IMR-90 (cell line): ENCODE measurements around the gene PIK3CA. TPM values are rescaled to one million over a fixed set of nuclear protein-coding genes. Genes with fewer than 3 reads are reported as not detected.

Experiments
- ATAC-seq: fragments of 200-7000 bp; cut with Tn5 transposase; 2 replicates; pipeline ENCODE4 v1.9.1; 2020; ENCODE audit warnings: low read depth, mild to moderate bottlenecking, moderate library complexity
- BruUV-seq: library from RNA; stranded (reverse); fragments of 400-500 nt; replicated peaks from 2 replicates; lab custom pipeline; 2021; lab: Mats Ljungman, UMichigan
- CTCF ChIA-PET: fragments of 300-600 bp; formaldehyde crosslinking; extraction: SDS; loops from one replicate; lab custom pipeline; 2021; ENCODE audit warnings: antibody characterized with exemption; lab: Yijun Ruan, JAX
- POLR2A ChIA-PET: fragments of 300-600 bp; sonication (Branson Sonifier 250); formaldehyde crosslinking; loops from one replicate; lab custom pipeline; 2022; ENCODE audit warnings: antibody characterized with exemption; ENCODE audit not compliant: unreplicated experiment; lab: Charles Lee
- DNase-seq: peaks from one replicate; pipeline ENCODE4 v3.0.0; 2013
- H2AFZ ChIP-seq: replicated peaks from 2 replicates; pipeline ENCODE3; 2013; ENCODE audit warnings: low read length, mild to moderate bottlenecking; ENCODE audit not compliant: poor library complexity
- H2AK5ac ChIP-seq: 2 replicates; pipeline ENCODE4 v1.6.1; 2013; ENCODE audit warnings: low read depth, low read length, inconsistent platforms
- H2AK9ac ChIP-seq: replicated peaks from 2 replicates; pipeline ENCODE3; 2013; ENCODE audit warnings: mild to moderate bottlenecking, low read depth, low read length, moderate library complexity; ENCODE audit not compliant: poor library complexity
- H2BK120ac ChIP-seq: 2 replicates; pipeline ENCODE4 v1.6.1; 2013; ENCODE audit warnings: low read depth, low read length, inconsistent platforms
- H2BK15ac ChIP-seq: 3 replicates; pipeline ENCODE4 v1.6.1; 2013; ENCODE audit warnings: low read depth, low read length, inconsistent platforms
- H2BK20ac ChIP-seq: 2 replicates; pipeline ENCODE4 v1.6.1; 2013; ENCODE audit warnings: low read depth, mild to moderate bottlenecking, inconsistent platforms, low read length, moderate library complexity
- H2BK5ac ChIP-seq: 2 replicates; pipeline ENCODE4 v1.6.1; 2013; ENCODE audit warnings: mild to moderate bottlenecking, low read depth, low read length, inconsistent platforms; ENCODE audit not compliant: poor library complexity, severe bottlenecking
- H3K14ac ChIP-seq: replicated peaks from 2 replicates; pipeline ENCODE4 v1.6.1; 2013; ENCODE audit warnings: low read depth, low read length, inconsistent platforms
- H3K18ac ChIP-seq: 2 replicates; pipeline ENCODE4 v1.6.1; 2013; ENCODE audit warnings: low read depth, low read length, control low read depth
- H3K23ac ChIP-seq: 2 replicates; pipeline ENCODE4 v1.6.1; 2013; ENCODE audit warnings: low read depth, low read length, inconsistent platforms
- H3K27ac ChIP-seq: 2 replicates; pipeline ENCODE4 v1.5.1; 2013; ENCODE audit warnings: mild to moderate bottlenecking, control low read depth, low read length; ENCODE audit not compliant: insufficient read depth
- H3K27me3 ChIP-seq: 2 replicates; pipeline ENCODE4 v1.6.1; 2013; ENCODE audit warnings: low read length; ENCODE audit not compliant: control insufficient read depth, insufficient read depth
- H3K36me3 ChIP-seq: 2 replicates; pipeline ENCODE4 v1.6.1; 2013; ENCODE audit warnings: low read length, mixed read lengths; ENCODE audit not compliant: control insufficient read depth, insufficient read depth
- H3K4ac ChIP-seq: 2 replicates; pipeline ENCODE4 v1.6.1; 2013; ENCODE audit warnings: low read depth, low read length, inconsistent platforms
- H3K4me1 ChIP-seq: 2 replicates; pipeline ENCODE4 v1.6.1; 2013; ENCODE audit warnings: low read length, mixed read lengths; ENCODE audit not compliant: control insufficient read depth, insufficient read depth
- H3K4me2 ChIP-seq: 2 replicates; pipeline ENCODE4 v1.6.1; 2013; ENCODE audit warnings: low read depth, mild to moderate bottlenecking, control low read depth, low read length, moderate library complexity
- H3K4me3 ChIP-seq: 2 replicates; pipeline ENCODE4 v1.5.1; 2013; ENCODE audit warnings: low read depth, mild to moderate bottlenecking, control low read depth, low read length, moderate library complexity; ENCODE audit not compliant: insufficient read depth
- H3K56ac ChIP-seq: 2 replicates; pipeline ENCODE4 v1.6.1; 2013; ENCODE audit warnings: low read length, inconsistent platforms; ENCODE audit not compliant: insufficient read depth; ENCODE audit errors: extremely low read depth
- H3K79me1 ChIP-seq, 2 experiments: 2 replicates each; pipeline ENCODE4 v1.6.1; 2013; ENCODE audit warnings: low read length in 2 of 2, inconsistent platforms in 1 of 2, low read depth in 1 of 2
- H3K9ac ChIP-seq: 2 replicates; pipeline ENCODE4 v1.6.1; 2013; ENCODE audit warnings: low read depth, low read length, control low read depth
- H3K9me1 ChIP-seq: 2 replicates; pipeline ENCODE4 v1.6.1; 2013; ENCODE audit warnings: low read length, inconsistent platforms; ENCODE audit not compliant: insufficient read depth
- H3K9me3 ChIP-seq: 2 replicates; pipeline ENCODE4 v1.6.1; 2013; ENCODE audit warnings: low read length; ENCODE audit not compliant: control insufficient read depth, insufficient read depth
- H4K20me1 ChIP-seq: 2 replicates; pipeline ENCODE4 v1.6.1; 2013; ENCODE audit warnings: low read length, inconsistent platforms; ENCODE audit not compliant: insufficient read depth
- H4K5ac ChIP-seq: 2 replicates; pipeline ENCODE4 v1.6.1; 2013; ENCODE audit warnings: mild to moderate bottlenecking, low read depth, low read length, control low read depth
- H4K8ac ChIP-seq, 2 experiments: 2 replicates each; pipeline ENCODE4 v1.6.1; 2013; ENCODE audit warnings: low read depth in 2 of 2, low read length in 2 of 2, control low read depth in 1 of 2, inconsistent platforms in 1 of 2
- H4K91ac ChIP-seq: 2 replicates; pipeline ENCODE4 v1.6.1; 2013; ENCODE audit warnings: low read depth, low read length, inconsistent platforms; ENCODE audit not compliant: insufficient read depth
- BHLHE40 ChIP-seq: fragments of 150-350 bp; IDR thresholded peaks from 2 replicates; pipeline ENCODE4 v1.6.1; 2016; ENCODE audit warnings: mild to moderate bottlenecking, low read depth, low read length
- CEBPB ChIP-seq: IDR thresholded peaks from 2 replicates; pipeline ENCODE4 v1.6.1; 2012; ENCODE audit warnings: low read depth, low read length, improper control_type of control experiment
- FOS ChIP-seq: fragments of 150-350 bp; IDR thresholded peaks from 2 replicates; pipeline ENCODE4 v1.6.1; 2016; ENCODE audit warnings: low read depth, low read length
- MAFK ChIP-seq: IDR thresholded peaks from 2 replicates; pipeline ENCODE4 v1.6.1; 2012; ENCODE audit warnings: low read depth, low read length, improper control_type of control experiment
- MAZ ChIP-seq: IDR thresholded peaks from 2 replicates; pipeline ENCODE4 v1.6.1; 2012; ENCODE audit warnings: low read depth, mild to moderate bottlenecking, low read length, improper control_type of control experiment, moderate library complexity, borderline replicate concordance
- MXI1 ChIP-seq: IDR thresholded peaks from 2 replicates; pipeline ENCODE4 v1.6.1; 2012; ENCODE audit warnings: low read depth, mild to moderate bottlenecking, low read length, moderate library complexity, borderline replicate concordance
- NFE2L2 ChIP-seq: fragments of 150-350 bp; IDR thresholded peaks from 2 replicates; pipeline ENCODE4 v1.6.1; 2016; ENCODE audit warnings: low read depth, mild to moderate bottlenecking, low read length
- POLR2A ChIP-seq: IDR thresholded peaks from 2 replicates; pipeline ENCODE4 v1.6.1; 2012; ENCODE audit warnings: mild to moderate bottlenecking, low read depth, low read length
- RCOR1 ChIP-seq: IDR thresholded peaks from 2 replicates; pipeline ENCODE4 v1.6.1; 2012; ENCODE audit warnings: mild to moderate bottlenecking, low read length, improper control_type of control experiment; ENCODE audit not compliant: insufficient replicate concordance
- RFX5 ChIP-seq: IDR thresholded peaks from 2 replicates; pipeline ENCODE4 v1.8.0; 2012; ENCODE audit warnings: low read depth, mild to moderate bottlenecking, low read length, moderate library complexity
- SMC3 ChIP-seq: fragments of 150-350 bp; IDR thresholded peaks from 2 replicates; pipeline ENCODE4 v1.6.1; 2016; ENCODE audit warnings: low read depth, mild to moderate bottlenecking, antibody characterized with exemption, low read length, moderate library complexity
- WGBS, 2 experiments: methylation state at CpG; one replicate each; pipeline versions ENCODE4 v1.1.5 to v1.1.7; 2013; ENCODE audit warnings: missing lambda C conversion rate in 2 of 2; ENCODE audit not compliant: insufficient read length in 1 of 2; ENCODE audit errors: extremely low coverage in 2 of 2; 5-methylcytosine and 5-hydroxymethylcytosine counted together
- dilution Hi-C: fragments of 300-500 bp; cut with HindIII; formaldehyde crosslinking; loops from one replicate; pipeline ENCODE4 v1.14.3; 2018; ENCODE audit warnings: low sequenced_read_pairs; ENCODE audit not compliant: unreplicated experiment
- in situ Hi-C: fragments of 300-500 bp; cut with MboI; formaldehyde crosslinking; loops from 3 replicates; pipeline ENCODE4 v1.14.3; 2019; ENCODE audit warnings: low sequenced_read_pairs, inconsistent platforms, mixed read lengths
- intact Hi-C: fragments of 100-400 bp; cut with micrococcal nuclease; formaldehyde crosslinking; loops from 2 replicates; pipeline ENCODE4 v1.10.0; 2022
- polyA plus RNA-seq, 3 experiments: library from polyadenylated mRNA; depleted of rRNA; stranded (reverse); fragments of >200 nt; gene quantifications; 2 replicates each; pipeline ENCODE4 v1.2.3, GENCODE V29; 2012; ENCODE audit warnings: low replicate concordance in 1 of 3
- total RNA-seq: library from RNA; depleted of rRNA; stranded (reverse); fragments of >200 nt; gene quantifications from 2 replicates; pipeline ENCODE4 v1.2.3, GENCODE V29; 2012
- TF ChIP-seq, protein P1 (sequence below): fragments of 150-350 bp; IDR thresholded peaks from 2 replicates; pipeline ENCODE4 v1.6.1; 2016; ENCODE audit warnings: low read depth, mild to moderate bottlenecking, low read length, moderate library complexity, borderline replicate concordance
- TF ChIP-seq, protein P2 (sequence below): fragments of 150-350 bp; IDR thresholded peaks from 2 replicates; pipeline ENCODE4 v1.6.1; 2017; ENCODE audit warnings: mild to moderate bottlenecking, antibody characterized with exemption, low read length, low read depth

PIK3CA gene
- total and polyA plus RNA-seq, 2 of the 4 experiments (the other 2 are of a cell fraction), result 5.7 to 22.4 TPM

DNA sequence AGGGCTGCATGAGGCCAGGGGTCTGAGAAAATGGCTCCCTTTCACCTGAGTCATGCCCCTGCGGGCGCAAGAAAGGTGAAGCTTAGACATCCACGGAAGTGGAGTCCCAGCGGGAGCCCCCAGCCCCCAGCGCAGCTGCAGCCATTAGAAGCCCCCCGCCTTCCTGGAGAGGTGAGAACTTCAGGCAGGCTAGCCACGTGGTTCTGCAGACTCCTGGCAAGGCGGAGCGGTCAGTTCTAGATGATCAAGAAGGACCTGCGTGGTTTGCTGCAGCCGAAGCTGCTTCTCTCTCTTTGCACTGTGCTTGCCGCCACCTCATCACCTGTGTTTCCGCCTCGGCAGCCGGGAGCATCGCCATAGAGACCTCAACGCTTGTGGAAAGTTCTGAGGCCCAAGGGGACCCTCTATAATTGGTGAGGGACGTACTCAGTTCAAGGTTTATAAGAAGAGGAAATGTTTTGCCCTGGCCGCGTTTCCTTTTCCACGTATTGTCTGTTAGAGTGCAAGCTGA lies 118.6 kb downstream of the PIK3CA start:
- DNase-seq (no peak), ATAC-seq (no peak)
- Histone ChIP-seq H3K4ac (no peak overlapping the region), H3K4me2 (no peak overlapping the region), H3K4me3 (no peak overlapping the region), H4K5ac (no peak overlapping the region), H3K9me1 (no peaks in the 10 kb centered on the region), H3K4me1 (peaks cover 2% of the 10 kb centered on the region; the same call in 1 of the 2 replicates), H3K14ac (no peak overlapping the region), H3K27me3 (peaks cover 3% of the 10 kb centered on the region; the same call in 1 of the 2 replicates), H2BK5ac (no peak overlapping the region), H3K36me3 (no peaks in the 10 kb centered on the region), H4K91ac (no peak overlapping the region), H3K9ac (no peak overlapping the region), H2AK5ac (no peak overlapping the region), H2BK20ac (no peak overlapping the region), H2BK120ac (no peak overlapping the region), H2AFZ (no peak overlapping the region), H3K9me3 (no peaks in the 10 kb centered on the region), H3K23ac (no peak overlapping the region), H3K79me1 (no peaks in the 10 kb centered on the region), H3K27ac (no peak overlapping the region), H2BK15ac (no peak overlapping the region), H2AK9ac (no peak overlapping the region), H3K56ac (no peak overlapping the region), H3K18ac (no peak overlapping the region), H4K8ac (no peak overlapping the region), H4K20me1 (no peaks in the 10 kb centered on the region)
- TF ChIP-seq BHLHE40, result no peak
- TF ChIP-seq, protein P1, sequence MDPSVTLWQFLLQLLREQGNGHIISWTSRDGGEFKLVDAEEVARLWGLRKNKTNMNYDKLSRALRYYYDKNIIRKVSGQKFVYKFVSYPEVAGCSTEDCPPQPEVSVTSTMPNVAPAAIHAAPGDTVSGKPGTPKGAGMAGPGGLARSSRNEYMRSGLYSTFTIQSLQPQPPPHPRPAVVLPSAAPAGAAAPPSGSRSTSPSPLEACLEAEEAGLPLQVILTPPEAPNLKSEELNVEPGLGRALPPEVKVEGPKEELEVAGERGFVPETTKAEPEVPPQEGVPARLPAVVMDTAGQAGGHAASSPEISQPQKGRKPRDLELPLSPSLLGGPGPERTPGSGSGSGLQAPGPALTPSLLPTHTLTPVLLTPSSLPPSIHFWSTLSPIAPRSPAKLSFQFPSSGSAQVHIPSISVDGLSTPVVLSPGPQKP, result no peak
- TF ChIP-seq MAFK, result no peak
- TF ChIP-seq MXI1, result no peak
- no peak for TF ChIP-seq FOS
- no peak for TF ChIP-seq MAZ
- no peak for TF ChIP-seq NFE2L2
- TF ChIP-seq RFX5, result no peak
- TF ChIP-seq CEBPB, result no peak
- TF ChIP-seq POLR2A, result no peak
- TF ChIP-seq RCOR1, result no peak
- no peak for TF ChIP-seq SMC3
- TF ChIP-seq, protein P2, sequence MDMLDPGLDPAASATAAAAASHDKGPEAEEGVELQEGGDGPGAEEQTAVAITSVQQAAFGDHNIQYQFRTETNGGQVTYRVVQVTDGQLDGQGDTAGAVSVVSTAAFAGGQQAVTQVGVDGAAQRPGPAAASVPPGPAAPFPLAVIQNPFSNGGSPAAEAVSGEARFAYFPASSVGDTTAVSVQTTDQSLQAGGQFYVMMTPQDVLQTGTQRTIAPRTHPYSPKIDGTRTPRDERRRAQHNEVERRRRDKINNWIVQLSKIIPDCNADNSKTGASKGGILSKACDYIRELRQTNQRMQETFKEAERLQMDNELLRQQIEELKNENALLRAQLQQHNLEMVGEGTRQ, result no peak
- 82% methylated on average over 9 of the region's 21 CpGs; no CpG with 5 or more reads in 1 of the 2 experiments for WGBS, 2 experiments
- intact Hi-C loops (no loop called here), in situ Hi-C loops (no loop called here), dilution Hi-C loops (no loop called here)
- POLR2A ChIA-PET, result no interaction called here
- CTCF ChIA-PET, result no interaction called here
- no TSS peak for BruUV-seq
